ENCODE results near the gene EPS8L3.
"Not testable (repeated sequence)": the region's sequence is repeated elsewhere in the genome, so short reads cannot be mapped to it uniquely, and the experiment has no call there.

Gene EPS8L3

GRCh38 chr1:109760581-109761226 is 3.0 kb downstream of the EPS8L3 start:
- peaks cover 16% of the 10 kb centered on the region for H3K27me3 Mint-ChIP-seq
- peak; percentile 18 for DNase-seq
- H3K27ac Mint-ChIP-seq: peak overlapping the region; percentile 72
- CTCF ChIA-PET: interaction anchor here (0.7 kb wide), 1 partner anchor 10 kb away, joined by 3 read pairs; no protein-coding TSS in a partner anchor
- H3K4me1 Mint-ChIP-seq: no peaks in the 10 kb centered on the region
- H3K36me3 Mint-ChIP-seq: no peaks in the 10 kb centered on the region
- no peak overlapping the region for H3K4me3 Mint-ChIP-seq
- H3K9me3 Mint-ChIP-seq: no peaks in the 10 kb centered on the region

- H3K27ac Mint-ChIP-seq: no peak overlapping the region
- H3K4me1 Mint-ChIP-seq: no peaks in the 10 kb centered on the region
- H3K27me3 Mint-ChIP-seq: peaks cover 18% of the 10 kb centered on the region
- H3K9me3 Mint-ChIP-seq: no peaks in the 10 kb centered on the region
- CTCF ChIA-PET: interaction anchor here (0.7 to 1.2 kb wide), 2 partner anchors 9 to 15 kb away, joined by 3 read pairs; no protein-coding TSS in a partner anchor
- no peak for DNase-seq
- H3K4me3 Mint-ChIP-seq: no peak overlapping the region
- H3K36me3 Mint-ChIP-seq: no peaks in the 10 kb centered on the region
Observed at GRCh38 chr1:109759513-109760334, 4.0 kb downstream of the EPS8L3 start.

- Mint-ChIP-seq H3K27me3 (peaks cover 19% of the 10 kb centered on the region), H3K27ac (no peak overlapping the region), H3K9me3 (no peaks in the 10 kb centered on the region), H3K36me3 (no peaks in the 10 kb centered on the region), H3K4me3 (no peak overlapping the region), H3K4me1 (no peaks in the 10 kb centered on the region)
- CTCF ChIA-PET: interaction anchor here (0.8 kb wide), 1 partner anchor 118 kb away, joined by 3 read pairs; no protein-coding TSS in a partner anchor
- DNase-seq: no peak
Observed at GRCh38 chr1:109757936-109758786, 5.6 kb downstream of the EPS8L3 start.

GRCh38 chr1:109756848-109757521 is 6.7 kb downstream of the EPS8L3 start:
- H3K27me3 Mint-ChIP-seq: peaks cover 28% of the 10 kb centered on the region
- CTCF ChIA-PET: interaction anchor here (0.8 to 2.3 kb wide), 2 partner anchors 117 kb away, joined by 3 to 11 read pairs; no protein-coding TSS in a partner anchor
- DNase-seq: no peak
- no peaks in the 10 kb centered on the region for H3K9me3 Mint-ChIP-seq
- no peaks in the 10 kb centered on the region for H3K4me1 Mint-ChIP-seq
- H3K4me3 Mint-ChIP-seq: no peak overlapping the region
- no peaks in the 10 kb centered on the region for H3K36me3 Mint-ChIP-seq
- H3K27ac Mint-ChIP-seq: no peak overlapping the region

GRCh38 chr1:109756325-109756724 is 7.4 kb downstream of the EPS8L3 start:
- not testable (repeated sequence) for DNase-seq, H3K36me3 Mint-ChIP-seq, H3K27ac Mint-ChIP-seq, H3K4me1 Mint-ChIP-seq, H3K4me3 Mint-ChIP-seq, H3K9me3 Mint-ChIP-seq
- peaks cover 35% of the 10 kb centered on the region for H3K27me3 Mint-ChIP-seq
- CTCF ChIA-PET: interaction anchor here (2.3 kb wide), 1 partner anchor 116 kb away, joined by 11 read pairs; no protein-coding TSS in a partner anchor

- H3K4me1 Mint-ChIP-seq: no peaks in the 10 kb centered on the region
- no peak overlapping the region for H3K27ac Mint-ChIP-seq
- no peak overlapping the region for H3K4me3 Mint-ChIP-seq
- DNase-seq: no peak
- H3K9me3 Mint-ChIP-seq: no peaks in the 10 kb centered on the region
- no peaks in the 10 kb centered on the region for H3K36me3 Mint-ChIP-seq
- peaks cover 50% of the 10 kb centered on the region for H3K27me3 Mint-ChIP-seq
- CTCF ChIA-PET: interaction anchor here (0.9 to 2.3 kb wide), 2 partner anchors 112 to 115 kb away, joined by 3 to 11 read pairs; no protein-coding TSS in a partner anchor
Observed at GRCh38 chr1:109754738-109755137, 9.0 kb downstream of the EPS8L3 start.

GRCh38 chr1:109751531-109752260 is 12.0 kb downstream of the EPS8L3 start:
- no peaks in the 10 kb centered on the region for H3K4me1 Mint-ChIP-seq
- H3K27ac Mint-ChIP-seq: no peak overlapping the region
- peaks cover 3% of the 10 kb centered on the region for H3K9me3 Mint-ChIP-seq
- CTCF ChIA-PET: interaction anchor here (1.2 kb wide), 1 partner anchor 22 kb away, joined by 3 read pairs; no protein-coding TSS in a partner anchor
- no peaks in the 10 kb centered on the region for H3K36me3 Mint-ChIP-seq
- H3K4me3 Mint-ChIP-seq: no peak overlapping the region
- peaks cover 65% of the 10 kb centered on the region for H3K27me3 Mint-ChIP-seq
- no peak for DNase-seq

GRCh38 chr1:109750920-109751319 is 12.8 kb downstream of the EPS8L3 start:
- Mint-ChIP-seq H3K4me1 (no peaks in the 10 kb centered on the region), H3K9me3 (peaks cover 3% of the 10 kb centered on the region), H3K27ac (no peak overlapping the region), H3K4me3 (no peak overlapping the region), H3K27me3 (peaks cover 61% of the 10 kb centered on the region), H3K36me3 (no peaks in the 10 kb centered on the region)
- CTCF ChIA-PET: interaction anchor here (0.8 to 1.2 kb wide), 2 partner anchors 10 to 23 kb away, joined by 3 read pairs; no protein-coding TSS in a partner anchor
- DNase-seq: no peak

- no peak overlapping the region for H3K27ac Mint-ChIP-seq
- peaks cover 58% of the 10 kb centered on the region for H3K27me3 Mint-ChIP-seq
- H3K9me3 Mint-ChIP-seq: peaks cover 3% of the 10 kb centered on the region
- no peak for DNase-seq
- CTCF ChIA-PET: interaction anchor here (0.8 to 2.0 kb wide), 3 partner anchors 10 to 234 kb away, joined by 3 to 8 read pairs (median 3); partner anchors contain the start of gene AHCYL1
- no peaks in the 10 kb centered on the region for H3K36me3 Mint-ChIP-seq
- H3K4me1 Mint-ChIP-seq: no peaks in the 10 kb centered on the region
- H3K4me3 Mint-ChIP-seq: no peak overlapping the region
Observed at GRCh38 chr1:109750241-109750882, 13.4 kb downstream of the EPS8L3 start.

- Mint-ChIP-seq H3K9me3 (peaks cover 3% of the 10 kb centered on the region), H3K27ac (no peak overlapping the region), H3K4me1 (no peaks in the 10 kb centered on the region), H3K36me3 (no peaks in the 10 kb centered on the region), H3K4me3 (no peak overlapping the region), H3K27me3 (peaks cover 64% of the 10 kb centered on the region)
- CTCF ChIA-PET: interaction anchor here (0.7 to 2.0 kb wide), 3 partner anchors 14 to 235 kb away, joined by 3 to 8 read pairs (median 3); partner anchors contain the start of gene AHCYL1
- no peak for DNase-seq
Observed at GRCh38 chr1:109749221-109749620, 14.5 kb downstream of the EPS8L3 start.

- DNase-seq, H3K4me1 Mint-ChIP-seq, CTCF ChIA-PET: not testable (repeated sequence)
Observed at GRCh38 chr1:109748311-109748710, 15.4 kb downstream of the EPS8L3 start.

GRCh38 chr1:109740615-109741373 is 22.9 kb downstream of the EPS8L3 start, which contains the start of gene GSTM3:
Gene GSTM3, minus strand, starts transcription at chr1:109741038. Its CDS starts 751 bp downstream, at chr1:109740287.
- no peaks in the 10 kb centered on the region for H3K36me3 Mint-ChIP-seq
- peak within 1 kb of the TSS; percentile 53 for H3K27ac Mint-ChIP-seq
- no peaks in the 10 kb centered on the region for H3K9me3 Mint-ChIP-seq
- H3K27me3 Mint-ChIP-seq: peaks cover 65% of the 10 kb centered on the region
- H3K4me3 Mint-ChIP-seq: peak within 1 kb of the TSS; percentile 68
- no peak for DNase-seq
- H3K4me1 Mint-ChIP-seq: peaks cover 9% of the 10 kb centered on the region
- CTCF ChIA-PET: no interaction called here

More at GRCh38 chr1:109748311-109748710, 15.4 kb downstream of the EPS8L3 start:
- H3K4me3 Mint-ChIP-seq, H3K27ac Mint-ChIP-seq, H3K36me3 Mint-ChIP-seq, H3K9me3 Mint-ChIP-seq: not testable (repeated sequence)
- peaks cover 64% of the 10 kb centered on the region for H3K27me3 Mint-ChIP-seq

All from activated naive CD4-positive, alpha-beta T cell treated with anti-CD3 and anti-CD28 coated beads, Interleukin-2, amount 10 ng/mL, durations not matched to agents 7 days and 5 days (primary cell).